Measurements from ENCODE around the gene POLR2E.

Gene POLR2E

DNA sequence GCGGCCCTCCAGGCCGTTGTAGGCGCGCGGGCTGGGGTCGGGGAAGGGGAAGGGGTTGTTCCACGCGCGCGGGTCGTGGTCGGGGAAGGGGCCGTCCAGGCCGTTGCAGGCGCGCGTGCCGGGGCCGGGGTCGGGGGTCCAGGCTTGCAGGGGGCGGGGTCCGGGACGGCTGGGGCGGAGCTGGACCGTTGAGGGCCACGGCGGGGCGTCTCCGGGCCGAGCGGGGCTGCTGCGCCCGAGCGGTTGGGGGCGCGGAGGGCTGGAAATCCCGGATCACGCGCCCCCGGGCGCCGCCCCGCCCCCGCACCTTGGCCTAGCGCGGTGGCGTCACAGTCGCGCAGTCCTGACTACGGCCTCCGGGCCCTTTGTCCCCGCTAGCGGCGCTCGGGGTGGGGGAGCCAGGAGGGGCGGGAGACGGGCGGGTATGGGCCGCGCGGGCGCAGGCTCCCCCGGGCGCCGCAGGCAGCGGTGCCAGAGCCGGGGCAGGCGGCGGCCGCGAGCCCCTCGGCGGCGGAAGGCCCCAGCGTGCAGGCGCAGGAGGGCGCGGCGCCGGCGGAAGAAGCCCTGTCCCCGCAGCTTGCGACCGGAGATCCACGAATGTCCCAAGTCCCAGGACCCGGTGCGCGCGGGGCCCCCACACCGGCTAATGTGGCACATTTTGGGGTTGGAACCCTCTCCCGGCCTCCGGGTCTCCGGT lies 9.3 kb upstream of the POLR2E start:
- FAIRE-seq (no peak), DNase-seq (ENCODE audit: insufficient read length, low spot score) (peak; percentile 90)
- TF ChIP-seq, protein P1, sequence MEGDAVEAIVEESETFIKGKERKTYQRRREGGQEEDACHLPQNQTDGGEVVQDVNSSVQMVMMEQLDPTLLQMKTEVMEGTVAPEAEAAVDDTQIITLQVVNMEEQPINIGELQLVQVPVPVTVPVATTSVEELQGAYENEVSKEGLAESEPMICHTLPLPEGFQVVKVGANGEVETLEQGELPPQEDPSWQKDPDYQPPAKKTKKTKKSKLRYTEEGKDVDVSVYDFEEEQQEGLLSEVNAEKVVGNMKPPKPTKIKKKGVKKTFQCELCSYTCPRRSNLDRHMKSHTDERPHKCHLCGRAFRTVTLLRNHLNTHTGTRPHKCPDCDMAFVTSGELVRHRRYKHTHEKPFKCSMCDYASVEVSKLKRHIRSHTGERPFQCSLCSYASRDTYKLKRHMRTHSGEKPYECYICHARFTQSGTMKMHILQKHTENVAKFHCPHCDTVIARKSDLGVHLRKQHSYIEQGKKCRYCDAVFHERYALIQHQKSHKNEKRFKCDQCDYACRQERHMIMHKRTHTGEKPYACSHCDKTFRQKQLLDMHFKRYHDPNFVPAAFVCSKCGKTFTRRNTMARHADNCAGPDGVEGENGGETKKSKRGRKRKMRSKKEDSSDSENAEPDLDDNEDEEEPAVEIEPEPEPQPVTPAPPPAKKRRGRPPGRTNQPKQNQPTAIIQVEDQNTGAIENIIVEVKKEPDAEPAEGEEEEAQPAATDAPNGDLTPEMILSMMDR (IDR thresholded peaks at IDR 0.05; ENCODE audit: insufficient read depth, missing control alignments): no peak

GRCh38 chr19:1103708-1104310 lies 8.6 kb upstream of the POLR2E start, which contains the start of gene GPX4:
TSS of gene GPX4 (plus strand) at chr19:1103994. CDS start at chr19:1104044, 50 bp downstream.
- TF ChIP-seq, protein P1 (IDR thresholded peaks at IDR 0.05; ENCODE audit: insufficient read depth, missing control alignments): no peak
- DNase-seq (ENCODE audit: insufficient read length, low spot score) (peak; percentile 99), FAIRE-seq (no peak)

DNA sequence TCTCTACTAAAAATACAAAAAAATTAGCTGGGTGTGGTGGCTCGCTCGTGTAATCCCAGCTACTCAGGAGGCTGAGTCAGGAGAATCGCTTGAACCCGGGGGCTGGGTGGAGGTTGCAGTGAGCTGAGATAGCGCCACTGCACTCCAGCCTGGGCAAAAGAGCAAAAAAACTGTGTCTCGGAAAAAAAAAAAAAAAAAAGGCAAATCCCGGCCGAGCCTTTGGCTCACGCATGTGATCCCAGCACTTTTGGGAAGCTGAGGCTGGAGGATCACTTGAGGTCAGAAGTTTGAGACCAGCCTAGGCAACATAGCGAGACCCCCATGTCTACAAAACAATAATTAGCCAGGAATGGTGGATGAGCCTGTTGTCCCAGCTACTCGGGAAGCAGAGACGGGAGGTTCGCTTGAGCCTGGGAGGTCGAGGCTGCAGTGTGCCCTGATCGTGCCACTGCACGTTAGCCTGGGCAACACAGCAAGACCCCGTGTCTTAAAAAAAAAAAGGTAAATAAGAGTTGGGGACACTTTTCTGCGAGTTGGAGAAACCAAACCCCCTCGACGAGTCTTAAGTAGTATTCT lies 8.0 kb upstream of the POLR2E start:
- no peak for FAIRE-seq
- TF ChIP-seq, protein P1 (IDR thresholded peaks at IDR 0.05; ENCODE audit: insufficient read depth, missing control alignments): no peak

GRCh38 chr19:1102407-1103131 lies 7.4 kb upstream of the POLR2E start:
- FAIRE-seq (no peak), DNase-seq (ENCODE audit: insufficient read length, low spot score) (no peak)
- TF ChIP-seq, protein P1 (IDR thresholded peaks at IDR 0.05; ENCODE audit: insufficient read depth, missing control alignments): no peak

More for the DNA sequence above, 8.0 kb upstream of the POLR2E start:
- no peak for DNase-seq (ENCODE audit: insufficient read length, low spot score)

- DNase-seq (ENCODE audit: insufficient read length, low spot score): no peak
- FAIRE-seq: no peak
- TF ChIP-seq, protein P1 (IDR thresholded peaks at IDR 0.05; ENCODE audit: insufficient read depth, missing control alignments): no peak
Observed at GRCh38 chr19:1101337-1101698, 6.1 kb upstream of the POLR2E start.

- FAIRE-seq (no peak), DNase-seq (ENCODE audit: insufficient read length, low spot score) (no peak)
- TF ChIP-seq, protein P1 (IDR thresholded peaks at IDR 0.05; ENCODE audit: insufficient read depth, missing control alignments): no peak
Observed at GRCh38 chr19:1098177-1099051, 3.2 kb upstream of the POLR2E start.
